Keratinocyte (primary cell): ENCODE measurements around the gene DKK3. TPM values are rescaled to one million over a fixed set of nuclear protein-coding genes. Genes with fewer than 3 reads are reported as not detected.

Source experiments
- DNase-seq: peaks from one replicate; pipeline ENCODE4 v3.0.0-alpha.2; 2011; ENCODE audit warnings: low read depth, missing footprints, low spot score
- FAIRE-seq: peaks from 2 replicates; lab custom pipeline; 2011; peaks lifted over from hg19 to GRCh38; lab: Jason Lieb, UNC
- H2AFZ ChIP-seq: 2 replicates; pipeline ENCODE4 v1.6.0; 2012; ENCODE audit warnings: low read length, control low read depth, inconsistent platforms; ENCODE audit not compliant: control insufficient read depth
- H3K27ac ChIP-seq: 2 replicates; pipeline ENCODE4 v1.5.1; 2011; ENCODE audit warnings: low read length; ENCODE audit not compliant: control insufficient read depth, insufficient read depth
- H3K27me3 ChIP-seq: 3 replicates; pipeline ENCODE4 v1.6.0; 2011; ENCODE audit warnings: low read length; ENCODE audit not compliant: control insufficient read depth, insufficient read depth; ENCODE audit errors: extremely low read depth
- H3K36me3 ChIP-seq, 2 experiments: 2 replicates in 1 of 2; 3 replicates in 1 of 2; pipeline ENCODE4 v1.5.1; 2011; ENCODE audit warnings: low read length in 2 of 2, mild to moderate bottlenecking in 1 of 2; ENCODE audit not compliant: control insufficient read depth in 2 of 2, insufficient read depth in 2 of 2; ENCODE audit errors: extremely low read depth in 1 of 2
- H3K4me1 ChIP-seq: 3 replicates; pipeline ENCODE4 v1.5.1; 2011; ENCODE audit warnings: low read length; ENCODE audit not compliant: control insufficient read depth, insufficient read depth; ENCODE audit errors: extremely low read depth
- H3K4me2 ChIP-seq: 3 replicates; pipeline ENCODE4 v1.6.0; 2011; ENCODE audit warnings: low read depth, low read length; ENCODE audit not compliant: control insufficient read depth, insufficient read depth; ENCODE audit errors: extremely low read depth
- H3K4me3 ChIP-seq, 3 experiments: fragments of 200-600 bp in 1 of 3; sonication (generic) in 1 of 3; 2 replicates in 2 of 3; 3 replicates in 1 of 3; pipeline ENCODE4 v1.5.1; 2011 to 2016; ENCODE audit warnings: low read length in 3 of 3, mild to moderate bottlenecking in 3 of 3, control low read depth in 2 of 3, inconsistent platforms in 1 of 3, low read depth in 1 of 3, mixed read lengths in 1 of 3, mixed run types in 1 of 3, moderate library complexity in 1 of 3; ENCODE audit not compliant: control insufficient read depth in 2 of 3, insufficient read depth in 2 of 3; ENCODE audit errors: extremely low read depth in 1 of 3
- H3K79me2 ChIP-seq: 2 replicates; pipeline ENCODE4 v1.6.0; 2012; ENCODE audit warnings: low read length; ENCODE audit not compliant: control insufficient read depth, insufficient read depth
- H3K9ac ChIP-seq: 3 replicates; pipeline ENCODE4 v1.6.0; 2011; ENCODE audit warnings: low read length; ENCODE audit not compliant: control insufficient read depth, insufficient read depth; ENCODE audit errors: extremely low read depth
- H3K9me1 ChIP-seq: 3 replicates; pipeline ENCODE4 v1.6.0; 2011; ENCODE audit warnings: low read length; ENCODE audit not compliant: control insufficient read depth, insufficient read depth; ENCODE audit errors: extremely low read depth
- H3K9me3 ChIP-seq: 2 replicates; pipeline ENCODE4 v1.5.1; 2012; ENCODE audit warnings: low read depth, low read length; ENCODE audit not compliant: control insufficient read depth
- H4K20me1 ChIP-seq: 3 replicates; pipeline ENCODE4 v1.6.0; 2011; ENCODE audit warnings: low read length; ENCODE audit not compliant: control insufficient read depth, insufficient read depth; ENCODE audit errors: extremely low read depth
- EZH2 ChIP-seq: IDR thresholded peaks from one replicate; pipeline ENCODE4 v1.6.1; 2012; ENCODE audit warnings: inconsistent platforms, mild to moderate bottlenecking, low read length, moderate library complexity
- dilution Hi-C: fragments of 300-500 bp; cut with MboI; formaldehyde crosslinking; loops from one replicate; pipeline ENCODE4 v1.7.0; 2020; ENCODE audit warnings: low sequenced_read_pairs; ENCODE audit not compliant: extremely low pct_ligation_motif_present
- polyA plus RNA-seq, 5 experiments: library from polyadenylated mRNA; depleted of rRNA in 3 of 5; stranded (reverse) in 3 of 5; stranded (forward) in 1 of 5; unstranded in 1 of 5; fragments of >200 nt; gene quantifications; 1 replicate in 1 of 5; 2 replicates in 3 of 5; 3 replicates in 1 of 5; pipeline versions ENCODE4 v1.2.1 to v1.2.3, GENCODE V29; 2011 to 2012; ENCODE audit warnings: missing spikeins in 2 of 5, low read depth in 1 of 5, low replicate concordance in 1 of 5
- TF ChIP-seq, protein P1 (sequence below), 3 experiments: IDR thresholded peaks in 1 of 3; conservative IDR thresholded peaks in 1 of 3; optimal IDR thresholded peaks in 1 of 3; 2 replicates in 2 of 3; 3 replicates in 1 of 3; pipeline versions ENCODE3 to v1.5.1; 2011; ENCODE audit warnings: low read length in 3 of 3, mild to moderate bottlenecking in 3 of 3, moderate library complexity in 2 of 3, control low read depth in 1 of 3, inconsistent platforms in 1 of 3; ENCODE audit not compliant: insufficient read depth in 2 of 3; ENCODE audit errors: extremely low read depth in 1 of 3

Gene DKK3
- polyA plus RNA-seq, 1 donor (not counting 4 experiments of a cell fraction or from before 2014, with no cell fraction given), result 712 TPM

DNA sequence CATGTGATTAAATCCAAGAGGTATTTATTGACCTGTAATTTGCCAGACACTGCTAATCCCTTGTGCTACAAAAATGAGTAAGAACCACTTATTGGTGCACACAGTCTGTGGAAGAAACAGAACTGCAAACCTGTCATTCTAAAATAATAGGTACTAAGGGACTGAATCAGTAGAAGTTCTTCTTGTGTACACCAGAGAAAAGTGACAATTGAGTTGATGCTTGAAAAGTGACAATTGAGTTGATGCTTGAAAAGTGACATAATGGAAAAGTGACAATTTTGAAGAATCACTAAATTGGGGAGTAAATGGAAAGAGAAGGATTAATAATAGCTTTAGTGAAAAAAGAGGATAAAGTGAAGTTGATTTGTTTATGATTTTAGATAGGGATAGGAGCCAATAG is 56.4 kb downstream of the DKK3 start:
- H3K9ac ChIP-seq, result no peak overlapping the region
- H3K9me3 ChIP-seq, result no peaks in the 10 kb centered on the region
- H3K27ac ChIP-seq, result no peak overlapping the region
- peaks cover 10 to 14% of the 10 kb centered on the region in 2 experiments for H3K36me3 ChIP-seq
- TF ChIP-seq, protein P1, sequence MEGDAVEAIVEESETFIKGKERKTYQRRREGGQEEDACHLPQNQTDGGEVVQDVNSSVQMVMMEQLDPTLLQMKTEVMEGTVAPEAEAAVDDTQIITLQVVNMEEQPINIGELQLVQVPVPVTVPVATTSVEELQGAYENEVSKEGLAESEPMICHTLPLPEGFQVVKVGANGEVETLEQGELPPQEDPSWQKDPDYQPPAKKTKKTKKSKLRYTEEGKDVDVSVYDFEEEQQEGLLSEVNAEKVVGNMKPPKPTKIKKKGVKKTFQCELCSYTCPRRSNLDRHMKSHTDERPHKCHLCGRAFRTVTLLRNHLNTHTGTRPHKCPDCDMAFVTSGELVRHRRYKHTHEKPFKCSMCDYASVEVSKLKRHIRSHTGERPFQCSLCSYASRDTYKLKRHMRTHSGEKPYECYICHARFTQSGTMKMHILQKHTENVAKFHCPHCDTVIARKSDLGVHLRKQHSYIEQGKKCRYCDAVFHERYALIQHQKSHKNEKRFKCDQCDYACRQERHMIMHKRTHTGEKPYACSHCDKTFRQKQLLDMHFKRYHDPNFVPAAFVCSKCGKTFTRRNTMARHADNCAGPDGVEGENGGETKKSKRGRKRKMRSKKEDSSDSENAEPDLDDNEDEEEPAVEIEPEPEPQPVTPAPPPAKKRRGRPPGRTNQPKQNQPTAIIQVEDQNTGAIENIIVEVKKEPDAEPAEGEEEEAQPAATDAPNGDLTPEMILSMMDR (optimal IDR thresholded peaks at IDR 0.05 in 1 of 3, IDR thresholded peaks at IDR 0.05 in 1 of 3, conservative IDR thresholded peaks at IDR 0.05 in 1 of 3; ENCODE audit: extremely low read depth in 1 of 3, insufficient read depth in 2 of 3, low read length in 3 of 3), result no peak
- no peak for TF ChIP-seq EZH2
- FAIRE-seq (no peak), DNase-seq (no peak)
- H3K79me2 ChIP-seq, result no peaks in the 10 kb centered on the region
- H3K4me3 ChIP-seq, result no peak overlapping the region
- H3K9me1 ChIP-seq, result no peaks in the 10 kb centered on the region
- H3K27me3 ChIP-seq, result no peaks in the 10 kb centered on the region
- H3K4me2 ChIP-seq, result no peak overlapping the region
- H4K20me1 ChIP-seq, result no peaks in the 10 kb centered on the region
- dilution Hi-C loops, result no loop called here
- no peak overlapping the region for H2AFZ ChIP-seq
- no peaks in the 10 kb centered on the region for H3K4me1 ChIP-seq

DNA sequence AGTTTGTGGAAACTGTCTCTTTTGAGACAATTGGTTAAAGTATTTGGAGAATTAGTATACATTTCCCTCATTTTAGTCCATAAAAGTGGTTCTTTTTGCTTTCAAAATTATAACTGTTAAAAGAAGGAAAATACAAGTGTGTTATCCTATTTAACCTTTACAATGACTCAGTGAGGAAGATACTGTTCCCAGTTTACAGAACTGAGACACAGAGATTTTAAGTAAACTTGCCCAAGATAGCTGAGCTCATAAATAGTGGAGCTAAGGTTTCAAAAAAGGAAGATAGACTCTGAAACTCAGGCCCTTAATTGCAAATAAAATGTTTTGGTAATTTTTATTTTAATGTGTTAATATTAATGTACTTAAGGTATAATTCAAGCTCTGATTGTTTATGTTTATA is 58.9 kb downstream of the DKK3 start:
- H3K27me3 ChIP-seq, result no peaks in the 10 kb centered on the region
- peaks cover 5 to 6% of the 10 kb centered on the region in 2 experiments for H3K36me3 ChIP-seq
- no peaks in the 10 kb centered on the region for H4K20me1 ChIP-seq
- dilution Hi-C loops, result no loop called here
- no peaks in the 10 kb centered on the region for H3K79me2 ChIP-seq
- no peaks in the 10 kb centered on the region for H3K9me1 ChIP-seq
- H3K9me3 ChIP-seq, result no peaks in the 10 kb centered on the region
- H3K4me3 ChIP-seq, result no peak overlapping the region
- H3K4me2 ChIP-seq, result no peak overlapping the region
- TF ChIP-seq, protein P1 (optimal IDR thresholded peaks at IDR 0.05 in 1 of 3, IDR thresholded peaks at IDR 0.05 in 1 of 3, conservative IDR thresholded peaks at IDR 0.05 in 1 of 3; ENCODE audit: extremely low read depth in 1 of 3, insufficient read depth in 2 of 3, low read length in 3 of 3), result no peak
- TF ChIP-seq EZH2, result no peak
- DNase-seq (no peak), FAIRE-seq (no peak)
- no peaks in the 10 kb centered on the region for H3K4me1 ChIP-seq
- no peak overlapping the region for H2AFZ ChIP-seq
- H3K27ac ChIP-seq, result no peak overlapping the region
- no peak overlapping the region for H3K9ac ChIP-seq
